ENCODE measurements around the gene ERBB4.

The ERBB4 gene

DNA sequence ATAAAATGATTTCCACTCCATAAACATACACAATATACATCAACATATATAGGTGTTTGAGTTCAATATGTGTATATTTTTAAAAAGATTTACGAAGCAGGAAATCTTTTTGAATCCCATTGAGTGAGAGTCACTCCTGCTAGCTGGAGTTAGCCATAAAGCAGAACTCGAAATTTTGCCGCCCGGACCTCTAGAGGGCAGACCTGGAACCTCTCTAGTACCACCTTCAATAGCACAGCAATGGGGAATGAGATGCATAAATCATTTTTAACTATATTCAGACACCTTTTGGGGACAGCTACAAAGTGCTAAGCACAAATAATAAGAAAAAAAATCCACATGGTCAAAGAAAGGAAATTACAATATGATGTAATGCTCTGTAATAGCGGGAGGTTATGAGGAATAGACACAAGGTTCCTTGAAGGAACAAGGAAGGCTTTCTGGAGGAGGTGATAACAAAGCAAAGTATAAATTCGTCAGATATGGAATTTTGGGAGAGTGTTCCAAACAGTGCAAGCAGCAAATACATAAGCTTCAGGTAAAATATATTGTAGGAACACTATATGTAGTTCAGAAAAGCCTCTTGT is 533.4 kb downstream of the ERBB4 start:
- DNase-seq (ENCODE audit: low read depth): peak; percentile 40

DNA sequence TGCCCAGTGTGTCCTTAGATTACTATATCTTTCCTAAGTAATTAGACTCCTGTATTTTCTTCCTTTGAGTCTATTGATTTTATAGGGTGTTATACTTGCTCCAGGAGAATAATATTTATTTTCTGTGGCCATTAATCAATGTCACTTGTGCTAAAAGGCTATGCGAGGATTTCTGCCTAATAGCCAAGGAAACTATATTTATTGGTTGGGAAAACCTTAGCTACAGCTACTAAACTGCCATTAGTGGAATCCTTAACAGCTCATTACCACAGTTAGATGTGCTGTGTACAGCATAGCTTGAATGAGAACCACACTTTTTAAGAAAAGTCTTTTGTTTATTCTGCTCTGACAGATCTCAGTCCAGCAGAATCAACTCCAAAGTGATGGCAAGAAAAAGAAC is 537.3 kb downstream of the ERBB4 start:
- no peak for DNase-seq (ENCODE audit: low read depth)

DNA sequence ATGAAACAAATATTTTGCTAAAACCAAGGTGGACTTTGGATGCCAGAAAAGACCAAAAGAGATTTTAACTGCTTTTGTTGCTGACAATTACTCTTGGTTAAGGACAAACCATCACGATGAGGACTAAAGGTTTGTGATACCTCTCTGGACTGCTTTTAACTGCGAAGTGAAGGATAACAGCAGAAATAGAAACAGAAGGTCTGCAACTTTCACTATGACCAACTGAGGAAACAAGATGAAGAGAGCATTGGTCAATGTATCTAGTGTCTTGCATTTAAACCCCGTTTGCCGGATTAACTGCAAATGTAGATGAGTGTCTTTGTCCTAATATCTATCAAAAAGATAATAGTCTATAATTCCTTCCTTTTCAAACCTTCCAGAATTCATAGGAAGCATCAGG is 541.7 kb downstream of the ERBB4 start:
- no peak for DNase-seq (ENCODE audit: low read depth)

- no peak for DNase-seq (ENCODE audit: low read depth)
Observed at GRCh38 chr2:211994806-211995205, 543.8 kb downstream of the ERBB4 start.

GRCh38 chr2:211990335-211990734 is 548.3 kb downstream of the ERBB4 start:
- no peak for DNase-seq (ENCODE audit: low read depth)

DNA sequence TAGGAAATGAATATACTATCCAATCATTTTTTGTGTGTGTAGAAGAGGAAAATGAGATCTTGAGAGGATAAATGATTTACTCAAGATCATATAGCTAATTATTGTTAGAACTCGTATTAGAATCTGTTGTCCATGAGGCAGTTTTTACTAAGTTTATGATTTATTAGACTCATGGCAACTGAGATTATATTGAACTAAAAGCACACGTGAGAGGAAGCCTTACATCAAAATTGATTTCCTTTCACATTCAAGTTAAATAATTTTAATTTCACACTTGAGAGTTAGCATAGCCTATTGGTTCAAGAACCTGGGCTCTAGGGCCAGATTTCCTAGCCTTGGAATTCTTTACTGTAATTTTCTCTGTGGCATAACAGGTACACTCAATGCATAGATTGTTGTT is 552.3 kb downstream of the ERBB4 start:
- DNase-seq (ENCODE audit: low read depth): no peak

- DNase-seq (ENCODE audit: low read depth): no peak
Observed at GRCh38 chr2:211985393-211985792, 553.2 kb downstream of the ERBB4 start.

DNA sequence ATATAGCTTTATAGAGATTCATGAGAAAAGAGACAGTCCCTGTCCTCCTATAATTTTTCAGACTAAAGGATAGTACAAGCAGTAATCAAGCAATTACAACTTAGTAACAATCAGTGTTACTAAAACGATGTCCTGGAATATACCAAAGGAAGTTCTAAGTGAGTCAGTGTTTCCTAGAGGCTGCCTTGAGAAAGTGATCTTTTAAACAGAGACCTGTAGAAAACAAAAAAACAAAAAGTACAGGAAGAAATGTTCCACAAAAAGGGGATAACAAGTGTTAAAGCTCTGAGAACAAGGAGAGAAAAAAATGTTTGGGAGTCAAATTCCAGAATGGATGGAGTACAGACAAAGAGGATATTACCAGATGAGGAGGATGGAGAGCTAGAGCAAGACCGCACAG is 556.4 kb downstream of the ERBB4 start:
- no peak for DNase-seq (ENCODE audit: low read depth)

GRCh38 chr2:211981451-211981850 is 557.2 kb downstream of the ERBB4 start:
- DNase-seq (ENCODE audit: low read depth): no peak

DNA sequence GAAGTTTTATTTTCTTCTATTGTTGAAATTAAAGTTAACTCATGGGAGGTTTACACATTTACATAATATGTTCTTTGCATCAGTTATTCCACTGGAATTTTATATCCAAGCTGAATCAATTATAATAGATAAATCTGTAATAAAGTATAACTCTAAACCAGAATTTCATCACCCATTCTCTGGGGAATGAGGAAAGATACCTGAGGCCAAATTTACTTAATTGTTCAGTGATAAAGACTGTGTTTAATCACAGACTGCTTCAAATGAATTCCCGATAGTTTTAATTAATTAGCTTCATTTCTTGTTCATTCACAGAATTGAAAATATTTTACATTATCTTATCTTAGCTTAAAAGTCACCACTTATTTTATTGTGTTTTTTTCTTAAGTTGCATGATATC is 562.5 kb downstream of the ERBB4 start:
- DNase-seq (ENCODE audit: low read depth): no peak

GRCh38 chr2:211967234-211967633 is 571.4 kb downstream of the ERBB4 start:
- no peak for DNase-seq (ENCODE audit: low read depth)

DNA sequence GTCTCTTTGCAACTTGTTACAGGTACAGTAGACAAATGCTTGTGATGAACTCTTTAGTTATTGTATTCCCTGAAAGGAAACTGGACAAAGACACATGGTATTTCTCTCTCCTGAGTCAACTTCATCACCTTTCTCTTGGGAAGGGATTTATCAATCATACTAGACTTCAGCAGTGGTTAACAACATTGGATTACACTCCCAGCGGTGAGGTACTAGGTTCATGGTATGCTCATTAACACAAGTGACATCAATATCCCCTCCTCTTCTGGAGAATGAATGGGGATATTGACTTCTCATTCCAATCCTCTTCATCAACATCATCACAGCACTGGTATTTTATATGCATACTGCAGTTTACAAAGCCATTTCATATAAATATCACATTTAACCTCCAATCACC is 574.6 kb downstream of the ERBB4 start:
- DNase-seq (ENCODE audit: low read depth): no peak

DNA sequence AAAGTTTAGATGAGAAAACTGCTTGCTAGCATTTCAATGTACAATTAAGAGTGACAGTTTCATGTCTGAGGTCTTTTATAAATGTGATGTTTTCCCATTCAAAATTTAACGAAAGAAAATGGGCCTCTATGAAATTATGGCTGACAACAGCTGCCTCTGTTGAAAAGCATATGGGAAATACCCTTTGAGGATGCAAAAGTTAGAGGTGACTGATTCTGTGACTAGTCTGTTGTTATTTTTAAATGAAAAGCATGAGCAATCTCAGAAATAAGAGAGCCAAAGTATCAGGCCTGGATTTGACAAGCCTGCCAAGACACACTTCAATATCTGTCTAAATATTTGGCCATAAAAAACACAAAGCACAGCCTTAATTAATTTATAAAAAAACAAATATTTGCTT is 580.8 kb downstream of the ERBB4 start:
- no peak for DNase-seq (ENCODE audit: low read depth)

DNA sequence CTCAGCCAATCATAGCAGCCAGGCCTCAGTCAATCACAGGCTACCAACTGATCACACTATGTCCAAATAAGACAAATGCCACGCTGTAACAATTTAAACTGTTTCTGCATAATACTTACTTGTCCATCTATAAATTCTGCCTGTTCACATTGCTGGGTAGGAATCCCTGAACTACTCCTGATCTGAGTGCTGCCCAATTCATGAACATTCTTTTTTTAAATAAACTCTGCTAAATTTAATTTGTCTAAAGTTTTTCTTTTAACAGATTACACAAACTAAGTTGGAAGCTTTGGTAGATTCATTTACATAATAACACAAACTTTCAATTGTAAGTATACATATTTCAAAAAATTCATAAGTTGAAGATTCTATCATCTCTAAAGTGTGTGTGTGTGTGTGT is 583.0 kb downstream of the ERBB4 start:
- no peak for DNase-seq (ENCODE audit: low read depth)

DNA sequence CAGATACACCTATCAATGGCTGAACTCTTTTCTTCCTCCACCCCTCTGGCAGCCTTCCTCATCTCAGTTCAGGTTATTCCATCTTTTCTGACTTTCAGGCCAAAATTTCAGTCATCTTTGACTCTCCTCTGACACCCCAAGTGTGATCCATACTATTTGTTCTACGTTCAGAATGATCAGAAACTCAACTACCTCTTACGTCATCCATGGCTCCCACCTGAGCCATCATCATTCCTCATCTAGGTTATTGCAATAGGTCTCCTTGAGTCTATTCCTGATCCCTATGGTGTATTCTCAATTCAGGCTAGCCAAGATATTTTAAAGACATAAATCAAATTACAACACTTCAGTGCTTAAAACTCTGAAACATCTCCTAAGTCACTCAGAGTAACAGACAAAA is 589.7 kb downstream of the ERBB4 start:
- no peak for DNase-seq (ENCODE audit: low read depth)

- DNase-seq (ENCODE audit: low read depth): no peak
Observed at GRCh38 chr2:211946960-211947359, 591.6 kb downstream of the ERBB4 start.

DNA sequence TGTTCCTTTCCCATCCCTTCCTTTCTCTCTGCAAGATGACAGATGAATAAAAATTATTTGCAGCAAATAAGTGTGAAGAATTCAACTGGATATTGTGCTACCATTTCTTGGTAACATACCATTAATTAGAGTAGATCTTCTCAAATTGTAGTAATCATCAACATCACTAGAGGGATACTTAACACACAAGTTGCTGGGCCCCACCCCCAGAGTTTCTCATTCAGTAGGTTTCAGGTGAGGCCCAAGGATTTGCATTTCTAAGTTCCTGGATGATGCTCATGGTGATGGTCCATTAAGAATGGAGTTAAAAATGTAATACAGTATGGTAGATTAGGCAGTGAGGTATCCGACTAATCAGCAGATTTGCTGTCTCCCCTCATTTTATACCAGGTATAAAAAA is 594.0 kb downstream of the ERBB4 start:
- no peak for DNase-seq (ENCODE audit: low read depth)

GRCh38 chr2:211942153-211942552 is 596.4 kb downstream of the ERBB4 start:
- no peak for DNase-seq (ENCODE audit: low read depth)

GRCh38 chr2:211941216-211941747 is 597.3 kb downstream of the ERBB4 start:
- DNase-seq (ENCODE audit: low read depth): no peak

- DNase-seq (ENCODE audit: low read depth): no peak
Observed at GRCh38 chr2:211939177-211939576, 599.4 kb downstream of the ERBB4 start.

- DNase-seq (ENCODE audit: low read depth): no peak
Observed at GRCh38 chr2:211934811-211935210, 603.8 kb downstream of the ERBB4 start.

- no peak for DNase-seq (ENCODE audit: low read depth)
Observed at GRCh38 chr2:211931314-211931713, 607.3 kb downstream of the ERBB4 start.

- DNase-seq (ENCODE audit: low read depth): no peak
Observed at GRCh38 chr2:211930331-211930730, 608.3 kb downstream of the ERBB4 start.

GRCh38 chr2:211928201-211928600 is 610.4 kb downstream of the ERBB4 start:
- DNase-seq (ENCODE audit: low read depth): no peak

- no peak for DNase-seq (ENCODE audit: low read depth)
Observed at GRCh38 chr2:211923019-211923418, 615.6 kb downstream of the ERBB4 start.

Data from EH (cell line).